MM.1S (cell line): Measurements from ENCODE around the gene PDE4B.

ENCODE experiments used
- DNase-seq: peaks from one replicate; pipeline ENCODE4 v3.0.0-alpha.2; 2015
- H2AFZ ChIP-seq: fragments of 300-600 bp; sonication (generic); 2 replicates; pipeline ENCODE4 v1.6.0; 2016; ENCODE audit warnings: antibody characterized with exemption, low read length
- H3F3A ChIP-seq: fragments of 300-600 bp; sonication (generic); 2 replicates; pipeline ENCODE4 v1.6.1; 2016; ENCODE audit warnings: mild to moderate bottlenecking, antibody characterized with exemption, low read length, moderate library complexity, mixed read lengths; ENCODE audit not compliant: insufficient read depth
- H3K27ac ChIP-seq: fragments of 300-600 bp; sonication (generic); 2 replicates; pipeline ENCODE4 v1.5.1; 2016; ENCODE audit warnings: mild to moderate bottlenecking, low read length
- H3K27me3 ChIP-seq: fragments of 300-600 bp; sonication (generic); replicated peaks from 2 replicates; pipeline ENCODE4 v1.6.0; 2016; ENCODE audit warnings: low read length; ENCODE audit not compliant: insufficient read depth
- H3K36me3 ChIP-seq: fragments of 300-600 bp; sonication (generic); replicated peaks from 2 replicates; pipeline ENCODE4 v1.6.1; 2016; ENCODE audit warnings: mild to moderate bottlenecking, low read length, mixed read lengths; ENCODE audit not compliant: insufficient read depth
- H3K4me1 ChIP-seq: fragments of 300-600 bp; sonication (generic); 2 replicates; pipeline ENCODE4 v1.6.1; 2016; ENCODE audit warnings: low read length, mixed read lengths
- H3K4me2 ChIP-seq: fragments of 300-600 bp; sonication (generic); 2 replicates; pipeline ENCODE4 v1.6.0; 2016; ENCODE audit warnings: low read depth, low read length
- H3K4me3 ChIP-seq: fragments of 300-600 bp; sonication (generic); 2 replicates; pipeline ENCODE4 v1.5.1; 2016; ENCODE audit warnings: low read length, mixed read lengths
- H3K79me2 ChIP-seq: fragments of 300-600 bp; sonication (generic); 2 replicates; pipeline ENCODE4 v1.6.1; 2016; ENCODE audit warnings: mixed run types, low read length, mixed read lengths
- H3K9ac ChIP-seq: fragments of 300-600 bp; sonication (generic); 2 replicates; pipeline ENCODE4 v1.6.1; 2016; ENCODE audit warnings: low read length, mixed read lengths
- H3K9me2 ChIP-seq: fragments of 300-600 bp; sonication (generic); replicated peaks from 2 replicates; pipeline ENCODE4 v1.6.1; 2016; ENCODE audit warnings: mild to moderate bottlenecking, low read length, mixed read lengths; ENCODE audit not compliant: insufficient read depth
- H3K9me3 ChIP-seq: fragments of 300-600 bp; sonication (generic); replicated peaks from 2 replicates; pipeline ENCODE4 v1.6.1; 2016; ENCODE audit warnings: mild to moderate bottlenecking, low read length, mixed read lengths; ENCODE audit not compliant: insufficient read depth
- H4K20me1 ChIP-seq: fragments of 300-600 bp; sonication (generic); 2 replicates; pipeline ENCODE4 v1.6.1; 2016; ENCODE audit warnings: mild to moderate bottlenecking, low read length, moderate library complexity, mixed read lengths; ENCODE audit not compliant: insufficient read depth
- CTCF ChIP-seq: fragments of 300-600 bp; sonication (generic); IDR thresholded peaks from 2 replicates; pipeline ENCODE4 v1.5.1; 2016; ENCODE audit warnings: antibody characterized with exemption, low read length, mixed read lengths
- EZH2 ChIP-seq: fragments of 300-600 bp; sonication (generic); optimal IDR thresholded peaks from 2 replicates; pipeline ENCODE3; 2017; ENCODE audit warnings: low read depth, mild to moderate bottlenecking, antibody characterized with exemption, low read length, mixed read lengths
- EZH2phosphoT487 ChIP-seq: fragments of 300-600 bp; sonication (generic); IDR thresholded peaks from 2 replicates; pipeline ENCODE4 v1.6.1; 2018; ENCODE audit warnings: antibody characterized with exemption, low read length

Gene PDE4B

GRCh38 chr1:65791801-65792668 lies 660 bp upstream of the PDE4B start:
- H2AFZ ChIP-seq, result no peak overlapping the region
- DNase-seq, result no peak

GRCh38 chr1:65793359-65793732 lies 651 bp downstream of the PDE4B start:
- Histone ChIP-seq H3K9ac (no peak overlapping the region), H3K9me3 (no peaks in the 10 kb centered on the region)

More at GRCh38 chr1:65791801-65792668, 660 bp upstream of the PDE4B start:
- no peak overlapping the region for H3K4me2 ChIP-seq
- H3K4me3 ChIP-seq, result no peak overlapping the region
- H3K9ac ChIP-seq, result no peak overlapping the region
- no peaks in the 10 kb centered on the region for H3K36me3 ChIP-seq
- no peaks in the 10 kb centered on the region for H3K9me2 ChIP-seq
- no peaks in the 10 kb centered on the region for H3F3A ChIP-seq
- H3K27ac ChIP-seq, result no peak overlapping the region
- H3K9me3 ChIP-seq, result no peaks in the 10 kb centered on the region
- no peaks in the 10 kb centered on the region for H3K4me1 ChIP-seq
- no peaks in the 10 kb centered on the region for H4K20me1 ChIP-seq
- H3K79me2 ChIP-seq, result no peaks in the 10 kb centered on the region
- no peaks in the 10 kb centered on the region for H3K27me3 ChIP-seq
- TF ChIP-seq EZH2phosphoT487 (no peak), EZH2 (no peak), CTCF (no peak)

GRCh38 chr1:65795311-65795710 lies 2.6 kb downstream of the PDE4B start:
- Histone ChIP-seq H3K4me3 (no peak overlapping the region), H3K9ac (no peak overlapping the region), H2AFZ (no peak overlapping the region), H3F3A (no peaks in the 10 kb centered on the region), H3K79me2 (no peaks in the 10 kb centered on the region), H3K4me1 (no peaks in the 10 kb centered on the region), H3K36me3 (no peaks in the 10 kb centered on the region), H4K20me1 (no peaks in the 10 kb centered on the region), H3K9me2 (no peaks in the 10 kb centered on the region), H3K9me3 (no peaks in the 10 kb centered on the region), H3K27ac (no peak overlapping the region), H3K27me3 (no peaks in the 10 kb centered on the region), H3K4me2 (no peak overlapping the region)
- TF ChIP-seq EZH2phosphoT487 (no peak), CTCF (no peak), EZH2 (no peak)
- no peak for DNase-seq

More at GRCh38 chr1:65793359-65793732, 651 bp downstream of the PDE4B start:
- no peak for DNase-seq
- Histone ChIP-seq H3K4me1 (no peaks in the 10 kb centered on the region), H3K9me2 (no peaks in the 10 kb centered on the region), H4K20me1 (no peaks in the 10 kb centered on the region), H3K27ac (no peak overlapping the region), H3K79me2 (no peaks in the 10 kb centered on the region), H3F3A (no peaks in the 10 kb centered on the region), H3K36me3 (no peaks in the 10 kb centered on the region), H3K27me3 (no peaks in the 10 kb centered on the region), H2AFZ (peak overlapping the region; percentile 61; the same call in 1 of the 2 replicates), H3K4me2 (peak overlapping the region; percentile 32; the same call in 1 of the 2 replicates), H3K4me3 (peak overlapping the region; percentile 14; the same call in 1 of the 2 replicates)
- no peak for TF ChIP-seq EZH2phosphoT487
- no peak for TF ChIP-seq CTCF
- TF ChIP-seq EZH2, result no peak
